Measurements from ENCODE around the gene SLC66A2. TPM values are rescaled to one million over a fixed set of nuclear protein-coding genes. Genes with fewer than 3 reads are reported as not detected.

The SLC66A2 gene
- total RNA-seq, 1 donor from 2014 or later = 30.5 TPM

DNA sequence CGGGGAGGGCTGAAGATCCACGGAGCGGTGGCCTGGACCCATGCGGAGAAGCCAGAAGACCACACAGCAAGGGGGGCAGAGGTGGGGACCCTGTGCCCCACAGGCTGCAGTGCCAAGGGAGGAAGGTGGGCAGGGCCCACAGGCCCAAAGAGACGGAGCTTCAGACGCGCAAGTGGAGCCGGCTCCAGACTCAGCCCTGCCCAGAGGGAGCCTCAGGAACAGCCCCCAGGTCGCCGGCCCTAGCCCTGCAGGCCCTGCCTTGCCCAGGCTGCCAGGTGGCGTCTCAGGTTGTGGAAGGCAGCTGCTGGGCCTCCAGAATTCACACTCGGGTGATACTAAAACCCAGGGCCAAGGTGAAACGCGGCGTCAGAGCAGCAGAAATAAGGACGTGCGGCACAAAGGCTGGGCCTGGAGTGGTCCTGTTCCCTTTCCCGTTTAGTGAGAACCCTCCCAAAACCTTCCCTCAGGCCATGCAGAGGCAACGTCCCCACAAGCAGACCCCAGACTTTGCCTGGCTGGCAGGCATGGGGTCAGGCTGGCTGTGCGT, 36.8 kb downstream of the SLC66A2 start:
- Histone ChIP-seq H3K36me3 (ENCODE audit: control insufficient read depth, insufficient read depth, low read length) (no peaks in the 10 kb centered on the region), H3K4me3 (ENCODE audit: low read depth, low read length) (no peak overlapping the region), H3K27me3 (ENCODE audit: control insufficient read depth, insufficient read depth, low read length) (no peaks in the 10 kb centered on the region)
- DNase-seq (ENCODE audit: low read depth) = no peak
- TF ChIP-seq, protein P1, sequence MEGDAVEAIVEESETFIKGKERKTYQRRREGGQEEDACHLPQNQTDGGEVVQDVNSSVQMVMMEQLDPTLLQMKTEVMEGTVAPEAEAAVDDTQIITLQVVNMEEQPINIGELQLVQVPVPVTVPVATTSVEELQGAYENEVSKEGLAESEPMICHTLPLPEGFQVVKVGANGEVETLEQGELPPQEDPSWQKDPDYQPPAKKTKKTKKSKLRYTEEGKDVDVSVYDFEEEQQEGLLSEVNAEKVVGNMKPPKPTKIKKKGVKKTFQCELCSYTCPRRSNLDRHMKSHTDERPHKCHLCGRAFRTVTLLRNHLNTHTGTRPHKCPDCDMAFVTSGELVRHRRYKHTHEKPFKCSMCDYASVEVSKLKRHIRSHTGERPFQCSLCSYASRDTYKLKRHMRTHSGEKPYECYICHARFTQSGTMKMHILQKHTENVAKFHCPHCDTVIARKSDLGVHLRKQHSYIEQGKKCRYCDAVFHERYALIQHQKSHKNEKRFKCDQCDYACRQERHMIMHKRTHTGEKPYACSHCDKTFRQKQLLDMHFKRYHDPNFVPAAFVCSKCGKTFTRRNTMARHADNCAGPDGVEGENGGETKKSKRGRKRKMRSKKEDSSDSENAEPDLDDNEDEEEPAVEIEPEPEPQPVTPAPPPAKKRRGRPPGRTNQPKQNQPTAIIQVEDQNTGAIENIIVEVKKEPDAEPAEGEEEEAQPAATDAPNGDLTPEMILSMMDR (IDR thresholded peaks at IDR 0.05; ENCODE audit: insufficient read depth, low read length, poor library complexity, severe bottlenecking) = no peak

DNA sequence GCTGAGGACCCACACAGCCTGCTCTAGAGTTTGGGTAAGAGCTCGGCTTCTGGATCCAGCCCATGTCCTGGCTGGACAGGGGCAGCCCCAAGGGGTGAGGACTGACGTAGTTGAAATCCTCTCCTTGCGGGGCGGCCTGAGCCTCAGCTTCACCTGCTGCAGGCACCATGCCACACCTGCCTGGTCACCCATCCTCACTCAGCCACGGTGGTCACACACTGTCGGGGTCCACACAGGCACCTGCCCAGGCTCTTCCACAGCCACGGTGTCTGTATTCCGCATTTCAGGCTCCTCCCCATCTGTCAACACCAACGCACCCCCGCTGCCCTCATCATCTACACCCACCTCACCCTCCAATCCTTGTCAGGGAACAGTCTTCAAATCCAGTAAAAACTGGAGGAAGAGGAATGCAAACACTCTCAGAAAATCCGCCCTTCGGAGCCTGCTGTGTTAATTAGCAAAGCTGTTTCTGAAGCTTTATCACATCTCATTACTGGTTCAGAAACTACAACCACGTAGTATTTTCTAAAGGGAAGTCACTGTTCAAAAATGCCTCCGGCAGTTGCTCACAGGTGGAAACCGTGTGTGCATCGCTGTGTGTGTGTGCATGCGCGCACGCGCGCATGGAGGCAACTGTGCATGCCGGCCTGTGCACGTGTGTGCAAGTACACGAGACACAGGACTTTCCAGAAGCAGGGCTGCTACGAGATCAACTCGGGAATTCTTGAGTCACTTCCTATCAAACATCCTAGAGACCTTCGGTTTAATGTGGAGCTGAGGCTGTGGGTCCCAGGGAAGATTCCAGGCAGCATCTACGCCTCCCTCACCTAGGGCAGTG, 38.2 kb downstream of the SLC66A2 start:
- Histone ChIP-seq H3K27me3 (ENCODE audit: control insufficient read depth, insufficient read depth, low read length) (no peaks in the 10 kb centered on the region), H3K36me3 (ENCODE audit: control insufficient read depth, insufficient read depth, low read length) (no peaks in the 10 kb centered on the region), H3K4me3 (ENCODE audit: low read depth, low read length) (no peak overlapping the region)
- TF ChIP-seq, protein P1 (IDR thresholded peaks at IDR 0.05; ENCODE audit: insufficient read depth, low read length, poor library complexity, severe bottlenecking) = no peak
- no peak for DNase-seq (ENCODE audit: low read depth)

DNA sequence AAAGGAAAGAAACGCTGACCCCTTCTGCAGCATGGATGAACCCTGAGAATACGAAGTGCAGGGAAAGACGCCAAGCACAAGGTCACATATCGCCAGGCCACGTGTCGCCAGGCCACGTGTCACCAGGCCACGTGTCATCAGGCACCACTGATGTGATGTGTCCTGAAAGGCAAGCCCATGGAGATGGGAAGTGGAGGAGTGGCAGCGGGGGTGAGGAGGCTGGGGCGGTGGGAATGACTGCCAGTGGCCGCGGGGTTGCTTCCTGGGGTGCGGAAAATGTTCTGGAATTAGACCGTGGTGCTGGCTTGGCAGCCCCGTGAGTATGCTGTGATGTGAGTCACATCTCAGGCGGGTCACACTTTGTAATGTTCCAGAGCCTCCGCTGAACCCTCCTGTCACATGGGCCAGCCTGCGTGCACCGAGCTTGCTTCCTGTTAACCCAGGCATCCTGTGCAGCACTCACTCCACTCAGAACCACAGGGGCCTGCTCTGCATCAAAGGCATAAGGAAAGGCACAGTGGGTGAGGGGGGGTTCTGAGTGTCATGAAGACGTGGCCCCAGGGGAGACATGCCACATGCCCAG, 39.0 kb downstream of the SLC66A2 start:
- H3K36me3 ChIP-seq (ENCODE audit: control insufficient read depth, insufficient read depth, low read length) = no peaks in the 10 kb centered on the region
- TF ChIP-seq, protein P1 (IDR thresholded peaks at IDR 0.05; ENCODE audit: insufficient read depth, low read length, poor library complexity, severe bottlenecking) = no peak
- no peaks in the 10 kb centered on the region for H3K27me3 ChIP-seq (ENCODE audit: control insufficient read depth, insufficient read depth, low read length)
- DNase-seq (ENCODE audit: low read depth) = no peak
- no peak overlapping the region for H3K4me3 ChIP-seq (ENCODE audit: low read depth, low read length)

DNA sequence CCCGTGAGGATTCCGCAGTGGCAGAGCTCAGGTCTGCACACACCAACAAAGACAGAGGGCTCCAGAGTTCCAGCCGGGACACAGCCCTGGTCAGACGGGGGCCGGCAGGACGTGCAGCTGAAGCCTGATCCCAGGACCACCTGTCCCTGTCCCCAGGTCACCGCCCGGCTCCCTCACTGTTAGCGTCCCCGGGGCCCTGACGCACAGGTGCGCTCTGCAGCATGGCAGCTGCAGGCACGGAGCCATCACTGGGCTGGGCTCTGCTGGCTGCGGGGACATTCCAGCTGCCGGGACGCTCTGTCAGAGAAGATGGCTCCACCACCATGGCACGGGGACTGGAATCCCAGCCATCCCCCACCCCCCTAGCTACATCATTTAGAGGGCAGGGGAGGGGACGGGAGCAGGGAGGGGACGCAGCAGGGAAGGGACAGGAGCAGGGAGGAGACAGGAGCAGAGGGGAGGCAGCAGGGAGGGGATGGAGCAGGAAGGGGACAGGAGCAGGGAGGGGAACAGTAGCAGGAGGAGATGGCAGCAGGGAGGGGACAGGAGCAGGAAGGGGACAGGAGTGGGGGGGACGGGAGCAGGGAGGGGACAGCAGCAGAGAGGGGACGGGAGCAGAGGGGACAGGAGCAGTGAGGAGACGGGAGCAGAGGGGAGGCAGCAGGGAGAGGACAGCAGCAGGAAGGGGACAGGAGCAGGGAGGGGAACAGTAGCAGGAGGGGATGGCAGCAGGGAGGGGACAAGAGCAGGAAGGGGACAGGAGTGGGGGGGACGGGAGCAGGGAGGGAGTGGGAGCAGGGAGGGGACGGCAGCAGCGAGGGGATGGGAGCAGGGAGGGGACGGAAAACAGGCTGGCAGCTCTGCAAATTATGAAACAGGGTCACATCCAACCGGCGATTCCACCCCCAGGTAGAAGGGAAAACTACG, 39.8 kb downstream of the SLC66A2 start:
- H3K36me3 ChIP-seq (ENCODE audit: control insufficient read depth, insufficient read depth, low read length) = no peaks in the 10 kb centered on the region
- no peaks in the 10 kb centered on the region for H3K27me3 ChIP-seq (ENCODE audit: control insufficient read depth, insufficient read depth, low read length)

More for the DNA sequence above, 39.8 kb downstream of the SLC66A2 start:
- TF ChIP-seq, protein P1 (IDR thresholded peaks at IDR 0.05; ENCODE audit: insufficient read depth, low read length, poor library complexity, severe bottlenecking) = no peak
- DNase-seq (ENCODE audit: low read depth) = no peak
- H3K4me3 ChIP-seq (ENCODE audit: low read depth, low read length) = no peak overlapping the region
